Ureter (tissue), 1 donor: ENCODE results near the gene CACNA1H. TPM values are rescaled to one million over a fixed set of nuclear protein-coding genes. Genes with fewer than 3 reads are reported as not detected.

Source experiments
- DNase-seq: peaks from one replicate; pipeline ENCODE4 v3.0.0-alpha.2; 2020; ENCODE audit warnings: low spot score
- total RNA-seq: library from RNA; stranded (reverse); gene quantifications from one replicate; pipeline ENCODE4 v1.2.4, GENCODE V29; 2023
- donor health status: DM: yes; HTN: yes; CAD: no.

CACNA1H gene
- total RNA-seq, 1 donor from 2014 or later = 24.4 TPM

GRCh38 chr16:1158456-1159324 lies 5.8 kb downstream of the CACNA1H start:
- peak; percentile 75 for DNase-seq

GRCh38 chr16:1159325-1159972 lies 6.5 kb downstream of the CACNA1H start:
- no peak for DNase-seq

GRCh38 chr16:1159973-1160772 lies 7.3 kb downstream of the CACNA1H start:
- peak; percentile 58 for DNase-seq

GRCh38 chr16:1160773-1161348 lies 8.0 kb downstream of the CACNA1H start:
- DNase-seq = no peak

- no peak for DNase-seq
Measured at GRCh38 chr16:1162701-1163566, 10.0 kb downstream of the CACNA1H start.

- no peak for DNase-seq
Measured at GRCh38 chr16:1163567-1164055, 10.7 kb downstream of the CACNA1H start.

GRCh38 chr16:1164382-1164781 lies 11.5 kb downstream of the CACNA1H start:
- no peak for DNase-seq

GRCh38 chr16:1164975-1165374 lies 12.1 kb downstream of the CACNA1H start:
- DNase-seq = no peak

- DNase-seq = no peak
Measured at GRCh38 chr16:1165511-1165910, 12.6 kb downstream of the CACNA1H start.

GRCh38 chr16:1167276-1168107 lies 14.6 kb downstream of the CACNA1H start:
- DNase-seq = no peak

GRCh38 chr16:1168837-1169236 lies 15.9 kb downstream of the CACNA1H start:
- DNase-seq = no peak

GRCh38 chr16:1169285-1170075 lies 16.6 kb downstream of the CACNA1H start:
- DNase-seq = peak; percentile 68

GRCh38 chr16:1170076-1170418 lies 17.1 kb downstream of the CACNA1H start:
- DNase-seq = no peak

- DNase-seq = no peak
Measured at GRCh38 chr16:1171001-1171400, 18.1 kb downstream of the CACNA1H start.

GRCh38 chr16:1171854-1172428 lies 19.0 kb downstream of the CACNA1H start:
- DNase-seq = no peak

GRCh38 chr16:1172651-1173050 lies 19.7 kb downstream of the CACNA1H start:
- DNase-seq = no peak

- DNase-seq = no peak
Measured at GRCh38 chr16:1173788-1174451, 21.0 kb downstream of the CACNA1H start.
